IPS DF 4.7 (cell line): ENCODE results near the gene ADAM12.
"Not testable (repeated sequence)": the region's sequence is repeated elsewhere in the genome, so short reads cannot be mapped to it uniquely, and the experiment has no call there.

ENCODE experiments used
- DNase-seq: peaks from one replicate; pipeline ENCODE4 v3.0.0-alpha.2; 2013; ENCODE audit warnings: low spot score; ENCODE audit errors: extremely low read depth

The ADAM12 gene

DNA sequence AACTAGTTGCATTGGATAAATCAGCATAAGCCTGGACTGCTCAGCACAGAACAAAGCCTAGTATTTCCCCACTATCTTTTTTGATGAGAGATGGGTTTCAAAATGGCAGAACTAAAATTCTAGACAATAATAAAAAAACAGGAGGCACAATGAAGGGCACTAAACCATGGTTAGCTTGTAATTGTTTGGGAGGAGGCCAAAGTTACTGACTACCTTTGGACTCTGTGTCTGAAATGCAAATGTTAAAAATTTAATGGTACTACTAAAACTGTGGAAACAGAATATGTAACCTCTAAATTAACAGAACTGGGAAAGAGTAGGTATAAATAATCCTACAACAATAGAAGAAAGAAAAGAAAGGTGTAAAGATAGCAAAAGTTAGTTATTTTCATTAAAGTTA is 13.0 kb downstream of the ADAM12 start:
- no peak for DNase-seq

DNA sequence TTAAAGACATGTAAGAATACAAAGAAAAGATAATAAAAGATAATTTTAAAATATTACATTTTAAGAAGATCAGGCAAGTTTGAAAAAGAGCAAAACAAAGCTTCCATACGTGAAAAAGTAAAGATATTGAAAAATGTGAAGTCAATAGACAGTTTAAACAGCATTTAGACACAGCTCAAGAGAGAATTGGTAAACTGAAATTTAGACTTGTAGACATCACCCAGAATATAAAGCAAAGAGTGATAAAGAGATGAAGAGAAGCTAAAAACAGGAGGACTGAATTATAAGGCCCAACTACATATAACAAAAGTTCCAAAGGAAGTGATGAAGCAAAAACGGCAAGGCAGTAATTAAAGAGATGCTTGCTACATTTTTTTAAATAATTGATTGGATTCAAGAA is 13.8 kb downstream of the ADAM12 start:
- no peak for DNase-seq

DNA sequence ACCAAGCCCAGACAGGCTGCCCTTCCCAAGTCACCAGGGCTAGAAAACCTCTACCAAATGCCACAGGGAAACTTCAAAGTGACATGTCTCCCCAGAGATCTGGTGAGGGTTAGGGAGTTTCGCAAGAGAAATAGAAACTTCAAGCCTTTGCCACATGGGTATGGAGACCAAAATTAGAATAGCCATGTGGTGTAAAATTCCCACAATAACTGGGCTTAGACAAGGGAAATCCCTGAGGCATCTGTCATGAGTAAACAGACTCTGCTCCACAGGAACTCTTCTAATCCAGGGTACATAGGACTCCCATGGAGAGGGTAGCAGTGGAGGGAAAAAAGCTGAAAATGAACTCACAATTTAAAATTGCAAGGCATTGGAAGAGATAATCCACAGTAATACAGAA is 14.3 kb downstream of the ADAM12 start:
- no peak for DNase-seq

DNA sequence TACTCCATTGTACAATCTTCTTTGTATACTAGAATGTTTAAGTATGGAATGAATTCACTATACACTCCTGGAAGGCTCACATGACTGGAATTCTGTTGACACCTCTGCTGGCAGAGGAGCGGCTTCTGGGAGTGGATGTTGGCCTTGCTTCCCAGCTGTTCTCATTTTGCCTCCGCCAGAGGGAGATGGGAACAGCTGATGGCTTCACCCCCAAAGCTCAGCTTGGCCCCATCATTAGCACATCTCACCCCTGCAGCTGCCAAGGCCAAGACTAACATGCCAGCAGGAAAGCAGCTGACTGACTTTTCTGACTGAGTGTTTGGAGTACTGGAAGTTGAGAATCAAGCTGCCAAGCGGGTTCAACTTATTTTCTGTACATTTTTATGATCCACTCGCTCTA is 15.1 kb downstream of the ADAM12 start:
- no peak for DNase-seq

DNA sequence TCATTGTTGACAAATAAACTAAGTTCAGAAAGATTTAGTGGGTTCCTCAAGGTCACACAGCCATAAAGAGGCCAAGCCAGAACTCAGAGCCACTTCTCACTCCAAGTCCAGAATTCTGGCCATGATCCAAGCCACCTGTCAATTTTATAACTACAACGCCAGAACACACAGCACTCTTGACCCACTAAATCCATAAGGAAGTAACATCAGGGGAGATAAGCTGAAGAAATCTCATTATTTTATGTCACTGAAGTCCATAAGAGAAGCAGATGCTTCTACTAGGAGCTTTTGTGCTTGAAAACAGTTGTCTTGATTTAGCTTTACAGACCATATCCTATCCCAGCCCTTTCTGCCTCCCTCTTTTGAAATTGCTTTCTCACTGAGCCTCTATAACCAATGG is 15.9 kb downstream of the ADAM12 start:
- DNase-seq, result no peak

DNA sequence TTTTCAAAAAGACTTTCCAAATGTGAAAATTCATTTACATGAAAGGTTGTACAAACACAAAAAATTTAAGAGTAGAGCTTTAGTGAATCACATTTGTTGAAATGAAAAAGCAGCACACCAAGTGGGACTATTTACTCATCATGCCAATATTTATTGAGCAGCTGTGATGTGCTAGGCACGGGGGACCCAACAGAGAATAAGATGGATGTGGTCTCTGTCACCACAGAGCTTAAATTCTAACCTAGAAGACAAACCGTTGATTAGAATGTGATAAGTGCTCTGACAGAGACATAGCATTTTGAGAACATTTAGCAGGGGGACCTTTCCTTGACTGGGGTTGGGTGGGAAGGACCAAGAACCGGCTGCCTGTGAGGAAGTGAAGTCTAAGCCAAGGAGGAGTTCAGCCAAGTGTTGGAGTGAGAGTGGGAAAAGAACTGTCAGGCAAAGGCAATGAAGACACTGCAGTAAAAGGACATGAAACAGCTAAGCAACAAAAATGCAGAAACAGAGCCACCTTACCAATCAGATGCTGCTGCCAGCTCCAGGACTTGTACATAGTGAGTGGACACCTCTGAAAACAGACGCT is 19.1 kb downstream of the ADAM12 start:
- no peak for DNase-seq

DNA sequence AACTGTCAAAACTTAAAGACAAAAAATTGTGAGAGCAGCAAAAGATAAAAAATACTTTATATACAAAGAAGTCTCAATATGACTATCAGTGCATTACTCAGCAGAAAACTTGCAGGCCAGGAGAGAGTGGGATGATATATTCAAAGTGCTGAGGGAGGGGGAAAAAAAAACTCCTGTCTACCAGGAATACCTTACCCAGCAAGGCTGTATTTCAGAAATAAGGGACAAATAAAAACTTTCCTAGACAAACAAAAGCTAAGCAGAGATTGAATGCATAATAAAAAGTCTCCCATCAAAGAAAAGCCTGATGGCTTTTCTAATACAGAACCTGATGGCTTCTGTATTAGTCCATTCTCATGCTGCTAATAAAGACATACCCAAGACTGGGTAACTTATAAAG is 31.1 kb downstream of the ADAM12 start:
- no peak for DNase-seq

DNA sequence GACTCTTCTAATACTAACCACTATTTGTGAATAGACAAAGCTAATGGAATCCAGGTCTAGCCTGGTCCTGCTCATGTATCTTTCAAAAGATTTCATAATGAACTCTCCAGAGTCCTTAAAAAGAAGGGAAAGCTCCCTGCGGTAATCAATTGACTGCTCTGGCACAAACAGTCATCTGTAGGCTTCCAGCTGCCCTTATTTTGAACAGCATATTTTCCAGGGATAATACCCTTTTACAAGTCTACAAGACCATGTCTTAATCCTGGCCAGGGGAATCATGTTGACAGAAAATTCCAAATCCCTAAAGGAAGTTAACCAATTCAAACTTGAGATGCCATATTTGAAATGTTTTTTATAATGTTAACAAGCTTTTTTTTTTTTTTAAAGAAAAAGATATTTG is 34.6 kb downstream of the ADAM12 start:
- DNase-seq, result no peak

DNA sequence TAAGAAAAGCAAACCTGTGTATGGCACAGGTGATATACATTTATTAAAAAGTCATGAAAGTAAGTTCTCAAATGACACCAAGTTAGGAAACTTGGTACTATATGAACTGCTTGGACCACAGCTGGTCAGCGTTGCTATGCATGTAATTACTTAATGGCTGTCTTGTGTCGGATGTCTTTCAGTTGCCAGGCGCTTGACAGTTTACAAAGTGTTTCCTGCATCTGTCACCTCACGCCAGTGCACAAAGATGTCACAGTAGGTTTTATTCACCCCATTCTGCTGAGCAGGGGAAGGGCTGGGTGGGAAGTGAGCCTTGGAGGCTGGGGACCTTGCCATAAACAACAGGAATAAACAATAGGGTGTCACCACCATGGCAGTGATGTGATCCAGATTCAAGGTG is 35.8 kb downstream of the ADAM12 start:
- no peak for DNase-seq

DNA sequence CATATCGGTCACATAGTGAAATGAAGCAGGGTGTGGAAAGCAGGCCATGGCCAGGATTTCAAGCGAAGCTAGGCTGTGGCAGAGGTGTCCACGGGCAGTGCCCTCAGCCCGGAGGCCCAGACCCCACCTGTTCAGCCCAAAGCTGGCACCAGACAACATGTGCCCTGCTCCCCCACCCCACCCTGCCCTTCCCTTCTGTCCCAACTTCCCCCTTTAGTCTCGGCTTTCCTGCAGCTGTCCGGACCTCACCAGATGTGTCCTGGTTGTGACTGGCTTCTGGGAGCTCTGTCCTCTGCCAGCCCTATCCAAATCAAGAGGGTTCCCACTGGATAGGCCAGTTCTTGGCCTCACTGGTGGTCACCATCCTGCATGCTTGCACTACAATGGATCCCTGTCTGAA is 37.3 kb downstream of the ADAM12 start:
- DNase-seq, result no peak

DNA sequence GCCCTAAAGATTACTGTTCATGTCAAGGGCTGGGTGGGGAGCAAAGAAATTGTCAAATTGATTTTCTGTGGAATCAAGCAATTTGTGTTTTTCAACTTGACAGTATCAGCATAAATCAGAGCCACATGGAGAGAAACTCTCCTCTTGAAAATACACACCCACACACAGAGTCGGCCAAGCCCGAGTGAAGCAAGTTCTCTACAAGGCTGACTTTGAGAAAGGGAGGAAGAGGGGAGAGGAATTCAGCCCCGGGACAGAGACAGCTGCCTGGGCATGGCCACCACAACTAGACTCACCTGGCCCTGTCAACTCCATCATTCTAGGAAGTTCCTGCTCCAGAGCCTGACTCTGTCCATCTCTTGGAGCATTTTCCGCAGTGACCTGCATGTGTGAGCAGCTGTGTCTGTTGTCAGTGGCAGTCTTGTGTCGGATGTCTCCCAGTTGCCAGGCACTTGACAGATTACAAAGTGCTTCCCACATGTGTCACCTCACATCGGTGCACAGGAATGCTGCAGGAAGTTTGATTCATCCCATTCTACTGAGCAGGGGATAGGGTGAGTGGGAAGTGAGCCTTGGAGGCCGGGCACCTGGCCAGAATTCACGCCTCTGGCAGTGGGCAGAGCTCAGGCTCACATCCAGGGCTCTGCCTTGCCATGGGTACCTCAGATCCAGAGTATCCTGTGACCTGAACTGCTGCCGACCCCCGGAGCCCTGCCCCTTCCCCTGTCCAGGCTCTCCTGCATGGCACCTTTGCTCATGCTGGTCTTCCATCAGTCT is 37.9 kb downstream of the ADAM12 start:
- DNase-seq, result no peak

DNA sequence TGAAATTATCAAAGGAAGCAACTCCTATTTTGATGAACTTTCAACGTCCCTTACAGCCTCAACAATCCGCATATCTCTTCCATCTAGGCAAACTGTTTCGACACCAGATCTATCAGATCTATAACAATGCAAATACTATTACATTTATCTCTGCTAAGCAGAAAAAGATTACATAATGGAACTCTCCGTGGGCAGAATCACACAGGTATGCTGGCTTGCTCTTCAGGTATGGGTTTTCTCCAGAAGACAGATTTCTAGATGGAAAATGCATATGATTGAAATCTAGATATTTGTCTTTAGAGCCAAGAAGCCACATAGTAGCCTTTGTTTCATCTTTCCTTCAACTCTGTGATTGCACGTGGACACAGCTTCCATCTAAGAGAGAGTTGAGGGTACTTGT is 38.6 kb downstream of the ADAM12 start:
- no peak for DNase-seq

DNA sequence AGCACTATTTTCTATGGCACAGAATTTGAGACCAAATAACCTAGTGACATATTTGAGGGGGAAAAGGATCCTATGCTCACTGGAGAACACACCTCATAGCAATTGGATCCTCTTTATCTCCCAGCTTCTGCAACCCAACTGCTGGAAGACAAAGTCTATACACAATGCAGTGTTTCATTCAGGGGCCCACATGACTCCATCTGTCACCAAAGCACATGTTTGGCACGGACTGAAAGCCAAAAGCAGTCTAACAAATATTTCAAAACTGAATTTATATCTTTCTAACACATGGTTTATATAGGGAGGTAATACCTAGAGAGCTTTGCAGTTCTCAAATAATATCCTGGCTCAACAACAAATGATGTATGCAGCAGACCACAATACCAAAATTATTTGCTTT is 39.2 kb downstream of the ADAM12 start:
- DNase-seq, result no peak

DNA sequence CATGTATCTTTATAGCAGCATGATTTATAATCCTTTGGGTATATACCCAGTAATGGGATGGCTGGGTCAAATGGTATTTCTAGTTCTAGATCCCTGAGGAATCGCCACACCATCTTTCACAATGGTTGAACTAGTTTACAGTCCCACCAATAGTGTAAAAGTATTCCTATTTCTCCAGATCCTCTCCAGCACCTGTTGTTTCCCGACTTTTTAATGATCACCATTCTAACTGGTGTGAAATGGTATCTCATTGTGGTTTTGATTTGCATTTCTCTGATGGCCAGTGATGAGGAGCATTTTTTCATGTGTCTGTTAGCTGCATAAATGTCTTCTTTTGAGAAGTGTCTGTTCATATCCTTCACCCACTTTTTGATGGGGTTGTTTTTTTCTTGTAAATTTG is 44.8 kb downstream of the ADAM12 start:
- DNase-seq, result not testable (repeated sequence)

DNA sequence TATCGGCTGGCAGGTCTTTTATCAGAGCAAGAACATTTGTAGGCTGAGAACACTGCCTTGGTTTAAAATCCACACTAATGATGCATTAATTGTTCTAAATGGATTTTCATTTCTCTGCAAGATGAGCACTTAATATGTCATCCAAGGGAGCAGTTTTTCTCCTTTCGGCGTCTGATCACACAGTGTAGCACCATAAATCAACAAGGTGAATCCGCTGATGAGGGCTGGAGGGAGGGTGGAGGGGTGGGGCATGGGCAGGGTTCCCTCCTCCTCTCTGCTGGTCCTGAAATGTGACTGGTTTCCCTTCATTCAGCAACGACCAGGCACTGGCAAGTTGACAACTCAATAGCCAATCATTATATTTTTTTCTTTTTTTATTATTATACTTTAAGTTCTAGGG is 45.6 kb downstream of the ADAM12 start:
- DNase-seq, result no peak

DNA sequence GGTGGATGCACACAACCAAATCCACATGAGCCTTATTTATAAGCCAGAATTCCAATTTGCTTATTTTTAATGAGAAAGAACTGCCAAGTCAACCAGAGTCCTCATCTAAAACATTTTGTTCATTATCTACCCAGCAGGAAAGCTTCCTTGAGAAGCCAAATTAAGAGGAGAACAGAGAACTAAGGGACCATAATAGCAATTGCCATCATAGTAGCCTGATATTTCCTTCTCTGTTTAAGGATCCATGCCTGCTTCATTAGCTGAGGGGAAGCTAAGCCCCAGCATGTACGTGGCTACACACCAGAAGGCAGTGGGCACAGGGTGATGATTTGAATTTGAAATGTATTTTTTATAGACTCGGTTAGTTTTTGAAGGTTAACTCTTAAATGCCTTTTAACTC is 46.8 kb downstream of the ADAM12 start:
- no peak for DNase-seq

DNA sequence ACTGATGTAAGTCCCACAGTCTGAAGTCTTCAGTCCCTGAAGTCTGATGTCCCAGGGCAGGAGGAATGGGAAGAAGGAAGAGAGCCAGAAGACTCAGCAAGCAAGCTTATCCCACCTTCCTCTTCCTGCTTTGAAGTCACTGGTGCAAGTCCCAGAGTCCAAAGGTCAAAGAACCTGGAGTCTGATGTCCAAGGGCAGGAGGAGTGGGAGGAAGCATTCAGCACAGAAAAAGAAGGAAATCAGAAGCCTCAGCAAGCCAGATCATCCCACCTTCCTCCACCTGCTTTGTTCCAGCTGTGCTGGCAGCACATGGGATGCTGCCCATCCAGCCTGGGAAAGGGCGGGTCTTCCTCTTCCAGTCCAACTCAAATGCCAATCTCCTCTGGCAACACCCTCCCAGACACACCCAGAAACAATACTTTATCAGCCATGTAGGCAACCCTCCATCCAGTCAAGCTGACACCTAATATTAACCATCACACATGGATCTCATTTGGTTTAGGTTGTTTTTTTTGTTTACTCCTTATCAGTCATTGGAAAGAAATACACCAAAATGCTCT is 50.9 kb downstream of the ADAM12 start:
- DNase-seq, result no peak

DNA sequence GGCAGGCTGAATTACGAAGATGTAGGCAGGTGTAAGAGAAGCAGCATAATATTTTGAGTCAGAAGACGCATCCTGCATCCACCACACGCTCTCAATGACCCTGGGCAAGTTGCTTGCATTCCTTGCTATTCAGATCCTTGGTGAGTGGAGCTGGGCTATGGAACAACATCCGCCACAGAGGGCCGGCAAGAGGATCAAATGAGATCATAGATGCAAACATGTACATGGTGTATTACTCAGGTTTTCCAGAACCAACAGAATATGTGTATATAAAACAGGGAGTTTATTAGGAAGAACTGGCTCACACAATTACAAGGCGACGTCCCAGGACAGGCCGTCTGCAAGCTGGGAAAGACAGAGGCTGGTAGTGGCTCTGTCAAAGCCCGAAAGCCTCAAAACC is 51.5 kb downstream of the ADAM12 start:
- no peak for DNase-seq

DNA sequence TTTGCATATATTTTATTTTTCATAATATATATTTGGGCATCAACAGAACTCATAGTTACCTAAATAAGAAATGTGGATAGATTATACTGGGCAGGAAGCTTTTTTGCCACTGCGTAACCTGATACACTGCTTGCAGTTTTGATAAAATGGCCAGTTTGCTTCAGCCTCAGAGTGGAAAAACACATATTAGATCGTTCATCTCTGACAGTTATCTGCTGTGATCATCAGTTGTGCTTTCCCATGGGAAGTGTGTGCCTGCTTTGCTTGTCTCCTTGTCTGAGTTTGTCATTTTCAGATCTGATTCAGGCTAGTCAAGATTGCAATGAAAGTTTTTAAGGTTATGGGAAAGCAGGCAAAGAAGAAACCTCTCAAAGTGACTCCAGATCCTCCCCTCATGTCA is 54.0 kb downstream of the ADAM12 start:
- no peak for DNase-seq

DNA sequence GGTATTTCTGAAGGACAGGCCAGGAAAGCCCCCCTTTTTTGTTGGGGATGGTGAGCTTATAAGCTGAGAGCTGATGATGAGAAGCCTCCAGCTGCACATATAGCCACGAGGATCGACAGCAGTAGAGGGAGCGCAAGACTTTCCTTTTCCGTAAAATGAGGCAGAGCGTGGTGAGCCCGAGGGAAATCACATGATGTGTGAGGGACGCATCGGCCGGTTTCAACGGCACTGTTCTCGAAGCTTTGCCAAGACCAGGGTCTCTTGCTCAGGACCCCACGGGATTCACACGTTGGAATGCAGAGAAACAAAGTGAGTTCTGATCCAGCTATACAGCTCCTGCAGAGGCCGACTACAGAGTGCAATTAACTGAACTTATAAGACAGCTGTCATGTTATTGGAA is 55.7 kb downstream of the ADAM12 start:
- no peak for DNase-seq

DNA sequence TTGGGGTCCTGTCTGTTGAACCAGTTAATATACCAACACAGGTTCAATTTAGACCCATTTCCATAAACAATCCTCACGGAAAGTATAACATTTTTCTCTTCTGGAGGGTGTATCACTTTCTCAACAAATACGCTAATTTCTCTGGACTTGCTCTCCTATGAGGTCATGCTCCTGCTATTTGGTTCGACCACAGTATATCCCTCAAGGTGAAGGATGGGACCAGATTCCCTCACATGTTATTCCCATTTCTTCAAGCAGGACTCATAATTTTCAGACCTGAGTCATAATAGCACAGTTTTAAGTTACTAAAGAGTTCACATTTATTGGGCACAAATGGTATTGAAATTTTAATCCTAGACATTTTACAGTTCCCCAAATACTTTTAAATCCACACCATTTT is 57.2 kb downstream of the ADAM12 start:
- DNase-seq, result no peak

DNA sequence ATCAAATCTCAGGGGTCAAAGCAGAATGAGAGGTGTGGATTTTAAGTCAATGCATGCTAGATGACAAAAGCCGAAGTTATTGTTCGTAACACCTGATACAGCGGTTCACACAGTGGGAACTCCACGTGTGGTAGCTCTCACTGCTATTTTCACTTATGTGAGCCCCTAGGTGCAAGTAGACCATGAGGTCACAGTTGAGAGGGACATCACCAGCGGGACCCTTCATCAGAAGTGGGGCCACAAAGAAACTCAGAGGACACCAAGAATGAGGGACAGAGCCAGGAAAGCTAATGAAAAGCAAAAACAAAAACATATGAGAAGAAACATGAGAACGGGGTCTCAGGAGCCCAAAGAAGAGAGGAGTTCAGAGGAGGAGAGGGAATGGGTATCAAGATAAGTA is 63.5 kb downstream of the ADAM12 start:
- no peak for DNase-seq

DNA sequence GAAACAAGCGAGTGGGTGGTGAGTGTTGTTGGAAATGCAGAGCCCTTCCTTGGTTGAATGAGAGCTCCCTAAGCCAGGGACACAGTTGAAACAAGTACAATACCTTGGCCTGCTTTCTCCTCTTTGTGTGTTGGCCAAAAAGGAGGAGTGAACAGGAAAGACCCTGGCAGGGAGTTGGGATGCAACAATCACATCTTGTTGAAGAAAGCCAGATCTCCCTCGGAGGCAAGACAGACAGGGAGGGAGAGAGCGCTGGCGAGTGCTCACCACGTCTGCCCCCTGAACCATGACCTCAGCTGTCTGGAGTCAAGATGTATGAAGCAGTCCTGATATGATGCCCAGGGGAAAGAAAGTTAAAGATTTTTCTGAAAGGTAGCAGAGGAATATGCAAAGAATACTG is 66.8 kb downstream of the ADAM12 start:
- no peak for DNase-seq
